IMR-90 (cell line): ENCODE results near the gene ASS1. TPM values are rescaled to one million over a fixed set of nuclear protein-coding genes. Genes with fewer than 3 reads are reported as not detected.

Experiments
- ATAC-seq: fragments of 200-7000 bp; cut with Tn5 transposase; 2 replicates; pipeline ENCODE4 v1.9.1; 2020; ENCODE audit warnings: low read depth, mild to moderate bottlenecking, moderate library complexity
- BruUV-seq: library from RNA; stranded (reverse); fragments of 400-500 nt; replicated peaks from 2 replicates; lab custom pipeline; 2021; lab: Mats Ljungman, UMichigan
- CTCF ChIA-PET: fragments of 300-600 bp; formaldehyde crosslinking; extraction: SDS; loops from one replicate; lab custom pipeline; 2021; ENCODE audit warnings: antibody characterized with exemption; lab: Yijun Ruan, JAX
- POLR2A ChIA-PET: fragments of 300-600 bp; sonication (Branson Sonifier 250); formaldehyde crosslinking; loops from one replicate; lab custom pipeline; 2022; ENCODE audit warnings: antibody characterized with exemption; ENCODE audit not compliant: unreplicated experiment; lab: Charles Lee
- DNase-seq: peaks from one replicate; pipeline ENCODE4 v3.0.0; 2013
- H2AFZ ChIP-seq: replicated peaks from 2 replicates; pipeline ENCODE3; 2013; ENCODE audit warnings: low read length, mild to moderate bottlenecking; ENCODE audit not compliant: poor library complexity
- H2AK5ac ChIP-seq: 2 replicates; pipeline ENCODE4 v1.6.1; 2013; ENCODE audit warnings: low read depth, low read length, inconsistent platforms
- H2AK9ac ChIP-seq: replicated peaks from 2 replicates; pipeline ENCODE3; 2013; ENCODE audit warnings: mild to moderate bottlenecking, low read depth, low read length, moderate library complexity; ENCODE audit not compliant: poor library complexity
- H2BK120ac ChIP-seq: 2 replicates; pipeline ENCODE4 v1.6.1; 2013; ENCODE audit warnings: low read depth, low read length, inconsistent platforms
- H2BK15ac ChIP-seq: 3 replicates; pipeline ENCODE4 v1.6.1; 2013; ENCODE audit warnings: low read depth, low read length, inconsistent platforms
- H2BK20ac ChIP-seq: 2 replicates; pipeline ENCODE4 v1.6.1; 2013; ENCODE audit warnings: low read depth, mild to moderate bottlenecking, inconsistent platforms, low read length, moderate library complexity
- H2BK5ac ChIP-seq: 2 replicates; pipeline ENCODE4 v1.6.1; 2013; ENCODE audit warnings: mild to moderate bottlenecking, low read depth, low read length, inconsistent platforms; ENCODE audit not compliant: poor library complexity, severe bottlenecking
- H3K14ac ChIP-seq: replicated peaks from 2 replicates; pipeline ENCODE4 v1.6.1; 2013; ENCODE audit warnings: low read depth, low read length, inconsistent platforms
- H3K18ac ChIP-seq: 2 replicates; pipeline ENCODE4 v1.6.1; 2013; ENCODE audit warnings: low read depth, low read length, control low read depth
- H3K23ac ChIP-seq: 2 replicates; pipeline ENCODE4 v1.6.1; 2013; ENCODE audit warnings: low read depth, low read length, inconsistent platforms
- H3K27ac ChIP-seq: 2 replicates; pipeline ENCODE4 v1.5.1; 2013; ENCODE audit warnings: mild to moderate bottlenecking, control low read depth, low read length; ENCODE audit not compliant: insufficient read depth
- H3K27me3 ChIP-seq: 2 replicates; pipeline ENCODE4 v1.6.1; 2013; ENCODE audit warnings: low read length; ENCODE audit not compliant: control insufficient read depth, insufficient read depth
- H3K36me3 ChIP-seq: 2 replicates; pipeline ENCODE4 v1.6.1; 2013; ENCODE audit warnings: low read length, mixed read lengths; ENCODE audit not compliant: control insufficient read depth, insufficient read depth
- H3K4ac ChIP-seq: 2 replicates; pipeline ENCODE4 v1.6.1; 2013; ENCODE audit warnings: low read depth, low read length, inconsistent platforms
- H3K4me1 ChIP-seq: 2 replicates; pipeline ENCODE4 v1.6.1; 2013; ENCODE audit warnings: low read length, mixed read lengths; ENCODE audit not compliant: control insufficient read depth, insufficient read depth
- H3K4me2 ChIP-seq: 2 replicates; pipeline ENCODE4 v1.6.1; 2013; ENCODE audit warnings: low read depth, mild to moderate bottlenecking, control low read depth, low read length, moderate library complexity
- H3K4me3 ChIP-seq: 2 replicates; pipeline ENCODE4 v1.5.1; 2013; ENCODE audit warnings: low read depth, mild to moderate bottlenecking, control low read depth, low read length, moderate library complexity; ENCODE audit not compliant: insufficient read depth
- H3K56ac ChIP-seq: 2 replicates; pipeline ENCODE4 v1.6.1; 2013; ENCODE audit warnings: low read length, inconsistent platforms; ENCODE audit not compliant: insufficient read depth; ENCODE audit errors: extremely low read depth
- H3K79me1 ChIP-seq, 2 experiments: 2 replicates each; pipeline ENCODE4 v1.6.1; 2013; ENCODE audit warnings: low read length in 2 of 2, inconsistent platforms in 1 of 2, low read depth in 1 of 2
- H3K9ac ChIP-seq: 2 replicates; pipeline ENCODE4 v1.6.1; 2013; ENCODE audit warnings: low read depth, low read length, control low read depth
- H3K9me1 ChIP-seq: 2 replicates; pipeline ENCODE4 v1.6.1; 2013; ENCODE audit warnings: low read length, inconsistent platforms; ENCODE audit not compliant: insufficient read depth
- H3K9me3 ChIP-seq: 2 replicates; pipeline ENCODE4 v1.6.1; 2013; ENCODE audit warnings: low read length; ENCODE audit not compliant: control insufficient read depth, insufficient read depth
- H4K20me1 ChIP-seq: 2 replicates; pipeline ENCODE4 v1.6.1; 2013; ENCODE audit warnings: low read length, inconsistent platforms; ENCODE audit not compliant: insufficient read depth
- H4K5ac ChIP-seq: 2 replicates; pipeline ENCODE4 v1.6.1; 2013; ENCODE audit warnings: mild to moderate bottlenecking, low read depth, low read length, control low read depth
- H4K8ac ChIP-seq, 2 experiments: 2 replicates each; pipeline ENCODE4 v1.6.1; 2013; ENCODE audit warnings: low read depth in 2 of 2, low read length in 2 of 2, control low read depth in 1 of 2, inconsistent platforms in 1 of 2
- H4K91ac ChIP-seq: 2 replicates; pipeline ENCODE4 v1.6.1; 2013; ENCODE audit warnings: low read depth, low read length, inconsistent platforms; ENCODE audit not compliant: insufficient read depth
- BHLHE40 ChIP-seq: fragments of 150-350 bp; IDR thresholded peaks from 2 replicates; pipeline ENCODE4 v1.6.1; 2016; ENCODE audit warnings: mild to moderate bottlenecking, low read depth, low read length
- CEBPB ChIP-seq: IDR thresholded peaks from 2 replicates; pipeline ENCODE4 v1.6.1; 2012; ENCODE audit warnings: low read depth, low read length, improper control_type of control experiment
- CHD1 ChIP-seq: IDR thresholded peaks from 2 replicates; pipeline ENCODE4 v1.6.1; 2012; ENCODE audit warnings: low read depth, low read length, improper control_type of control experiment
- CTCF ChIP-seq: conservative IDR thresholded peaks from 2 replicates; pipeline ENCODE4 v1.5.1; 2012; ENCODE audit warnings: mild to moderate bottlenecking, low read depth, low read length, improper control_type of control experiment
- ELK1 ChIP-seq: fragments of 150-350 bp; IDR thresholded peaks from 2 replicates; pipeline ENCODE4 v1.6.1; 2016; ENCODE audit warnings: low read depth, mild to moderate bottlenecking, low read length, moderate library complexity, borderline replicate concordance
- FOS ChIP-seq: fragments of 150-350 bp; IDR thresholded peaks from 2 replicates; pipeline ENCODE4 v1.6.1; 2016; ENCODE audit warnings: low read depth, low read length
- MAFK ChIP-seq: IDR thresholded peaks from 2 replicates; pipeline ENCODE4 v1.6.1; 2012; ENCODE audit warnings: low read depth, low read length, improper control_type of control experiment
- MAZ ChIP-seq: IDR thresholded peaks from 2 replicates; pipeline ENCODE4 v1.6.1; 2012; ENCODE audit warnings: low read depth, mild to moderate bottlenecking, low read length, improper control_type of control experiment, moderate library complexity, borderline replicate concordance
- MXI1 ChIP-seq: IDR thresholded peaks from 2 replicates; pipeline ENCODE4 v1.6.1; 2012; ENCODE audit warnings: low read depth, mild to moderate bottlenecking, low read length, moderate library complexity, borderline replicate concordance
- NFE2L2 ChIP-seq: fragments of 150-350 bp; IDR thresholded peaks from 2 replicates; pipeline ENCODE4 v1.6.1; 2016; ENCODE audit warnings: low read depth, mild to moderate bottlenecking, low read length
- POLR2A ChIP-seq: IDR thresholded peaks from 2 replicates; pipeline ENCODE4 v1.6.1; 2012; ENCODE audit warnings: mild to moderate bottlenecking, low read depth, low read length
- RAD21 ChIP-seq: IDR thresholded peaks from 2 replicates; pipeline ENCODE4 v1.6.1; 2012; ENCODE audit warnings: low read length, improper control_type of control experiment
- RCOR1 ChIP-seq: IDR thresholded peaks from 2 replicates; pipeline ENCODE4 v1.6.1; 2012; ENCODE audit warnings: mild to moderate bottlenecking, low read length, improper control_type of control experiment; ENCODE audit not compliant: insufficient replicate concordance
- RFX5 ChIP-seq: IDR thresholded peaks from 2 replicates; pipeline ENCODE4 v1.8.0; 2012; ENCODE audit warnings: low read depth, mild to moderate bottlenecking, low read length, moderate library complexity
- SMC3 ChIP-seq: fragments of 150-350 bp; IDR thresholded peaks from 2 replicates; pipeline ENCODE4 v1.6.1; 2016; ENCODE audit warnings: low read depth, mild to moderate bottlenecking, antibody characterized with exemption, low read length, moderate library complexity
- USF2 ChIP-seq: fragments of 150-350 bp; IDR thresholded peaks from 2 replicates; pipeline ENCODE4 v1.6.1; 2017; ENCODE audit warnings: mild to moderate bottlenecking, antibody characterized with exemption, low read length, low read depth
- WGBS, 2 experiments: methylation state at CpG; one replicate each; pipeline versions ENCODE4 v1.1.5 to v1.1.7; 2013; ENCODE audit warnings: missing lambda C conversion rate in 2 of 2; ENCODE audit not compliant: insufficient read length in 1 of 2; ENCODE audit errors: extremely low coverage in 2 of 2; 5-methylcytosine and 5-hydroxymethylcytosine counted together
- dilution Hi-C: fragments of 300-500 bp; cut with HindIII; formaldehyde crosslinking; loops from one replicate; pipeline ENCODE4 v1.14.3; 2018; ENCODE audit warnings: low sequenced_read_pairs; ENCODE audit not compliant: unreplicated experiment
- in situ Hi-C: fragments of 300-500 bp; cut with MboI; formaldehyde crosslinking; loops from 3 replicates; pipeline ENCODE4 v1.14.3; 2019; ENCODE audit warnings: low sequenced_read_pairs, inconsistent platforms, mixed read lengths
- intact Hi-C: fragments of 100-400 bp; cut with micrococcal nuclease; formaldehyde crosslinking; loops from 2 replicates; pipeline ENCODE4 v1.10.0; 2022
- polyA plus RNA-seq, 3 experiments: library from polyadenylated mRNA; depleted of rRNA; stranded (reverse); fragments of >200 nt; gene quantifications; 2 replicates each; pipeline ENCODE4 v1.2.3, GENCODE V29; 2012; ENCODE audit warnings: low replicate concordance in 1 of 3
- total RNA-seq: library from RNA; depleted of rRNA; stranded (reverse); fragments of >200 nt; gene quantifications from 2 replicates; pipeline ENCODE4 v1.2.3, GENCODE V29; 2012

The ASS1 gene
- total and polyA plus RNA-seq, 2 of the 4 experiments (the other 2 are of a cell fraction), result 39.6 to 41.9 TPM

GRCh38 chr9:130473009-130473408, 28.2 kb downstream of the ASS1 start:
- Histone ChIP-seq H3K4me2 (no peak overlapping the region), H2AK5ac (no peak overlapping the region), H3K9me3 (no peaks in the 10 kb centered on the region), H4K5ac (no peak overlapping the region), H3K27ac (no peak overlapping the region), H3K9me1 (no peaks in the 10 kb centered on the region), H3K36me3 (no peaks in the 10 kb centered on the region), H3K4me3 (no peak overlapping the region), H3K9ac (no peak overlapping the region), H3K4me1 (no peaks in the 10 kb centered on the region), H3K56ac (no peak overlapping the region), H2BK5ac (no peak overlapping the region), H4K8ac (no peak overlapping the region), H4K20me1 (no peaks in the 10 kb centered on the region), H3K18ac (no peak overlapping the region), H2AFZ (no peak overlapping the region), H4K91ac (no peak overlapping the region), H2BK15ac (no peak overlapping the region), H2BK20ac (no peak overlapping the region), H3K4ac (no peak overlapping the region), H2BK120ac (no peak overlapping the region), H3K14ac (no peak overlapping the region), H3K23ac (no peak overlapping the region), H2AK9ac (no peak overlapping the region), H3K27me3 (peaks cover 24% of the 10 kb centered on the region), H3K79me1 (no peaks in the 10 kb centered on the region)
- dilution Hi-C loops, result no loop called here
- 83% methylated on average over 1 of the region's 6 CpGs; no CpG with 5 or more reads in 1 of the 2 experiments for WGBS, 2 experiments
- ChIA-PET POLR2A (no interaction called here), CTCF (no interaction called here)
- DNase-seq (no peak), ATAC-seq (no peak)
- in situ Hi-C loops, result no loop called here
- intact Hi-C loops, result no loop called here
- TF ChIP-seq POLR2A (no peak), FOS (no peak), ELK1 (no peak), BHLHE40 (no peak), MAFK (no peak), MAZ (no peak), USF2 (no peak), RAD21 (no peak), SMC3 (no peak), NFE2L2 (no peak), RFX5 (no peak), RCOR1 (no peak), CHD1 (no peak), CEBPB (no peak), MXI1 (no peak), CTCF (no peak)
- BruUV-seq, result no TSS peak
